K562 treated with DMSO at 1 percent for 24 hours (cell line): Measurements from ENCODE around the gene ARHGAP45. TPM values are rescaled to one million over a fixed set of nuclear protein-coding genes. Genes with fewer than 3 reads are reported as not detected.

ENCODE experiments used
- total RNA-seq: library from RNA; unstranded; fragments of 300-600 nt; gene quantifications from 2 replicates; pipeline ENCODE4 v1.2.3, GENCODE V29; 2022; ENCODE audit warnings: low read depth; ENCODE audit not compliant: insufficient read depth

The ARHGAP45 gene, protein sequence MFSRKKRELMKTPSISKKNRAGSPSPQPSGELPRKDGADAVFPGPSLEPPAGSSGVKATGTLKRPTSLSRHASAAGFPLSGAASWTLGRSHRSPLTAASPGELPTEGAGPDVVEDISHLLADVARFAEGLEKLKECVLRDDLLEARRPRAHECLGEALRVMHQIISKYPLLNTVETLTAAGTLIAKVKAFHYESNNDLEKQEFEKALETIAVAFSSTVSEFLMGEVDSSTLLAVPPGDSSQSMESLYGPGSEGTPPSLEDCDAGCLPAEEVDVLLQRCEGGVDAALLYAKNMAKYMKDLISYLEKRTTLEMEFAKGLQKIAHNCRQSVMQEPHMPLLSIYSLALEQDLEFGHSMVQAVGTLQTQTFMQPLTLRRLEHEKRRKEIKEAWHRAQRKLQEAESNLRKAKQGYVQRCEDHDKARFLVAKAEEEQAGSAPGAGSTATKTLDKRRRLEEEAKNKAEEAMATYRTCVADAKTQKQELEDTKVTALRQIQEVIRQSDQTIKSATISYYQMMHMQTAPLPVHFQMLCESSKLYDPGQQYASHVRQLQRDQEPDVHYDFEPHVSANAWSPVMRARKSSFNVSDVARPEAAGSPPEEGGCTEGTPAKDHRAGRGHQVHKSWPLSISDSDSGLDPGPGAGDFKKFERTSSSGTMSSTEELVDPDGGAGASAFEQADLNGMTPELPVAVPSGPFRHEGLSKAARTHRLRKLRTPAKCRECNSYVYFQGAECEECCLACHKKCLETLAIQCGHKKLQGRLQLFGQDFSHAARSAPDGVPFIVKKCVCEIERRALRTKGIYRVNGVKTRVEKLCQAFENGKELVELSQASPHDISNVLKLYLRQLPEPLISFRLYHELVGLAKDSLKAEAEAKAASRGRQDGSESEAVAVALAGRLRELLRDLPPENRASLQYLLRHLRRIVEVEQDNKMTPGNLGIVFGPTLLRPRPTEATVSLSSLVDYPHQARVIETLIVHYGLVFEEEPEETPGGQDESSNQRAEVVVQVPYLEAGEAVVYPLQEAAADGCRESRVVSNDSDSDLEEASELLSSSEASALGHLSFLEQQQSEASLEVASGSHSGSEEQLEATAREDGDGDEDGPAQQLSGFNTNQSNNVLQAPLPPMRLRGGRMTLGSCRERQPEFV
- 26.5 and 30.6 TPM in 2 replicates for total RNA-seq

GRCh38 chr19:1066748-1067340, at the start of gene ARHGAP45:
Gene ARHGAP45 (plus strand): TSS chr19:1067167. CDS start chr19:1067406, 239 bp downstream.

DNA sequence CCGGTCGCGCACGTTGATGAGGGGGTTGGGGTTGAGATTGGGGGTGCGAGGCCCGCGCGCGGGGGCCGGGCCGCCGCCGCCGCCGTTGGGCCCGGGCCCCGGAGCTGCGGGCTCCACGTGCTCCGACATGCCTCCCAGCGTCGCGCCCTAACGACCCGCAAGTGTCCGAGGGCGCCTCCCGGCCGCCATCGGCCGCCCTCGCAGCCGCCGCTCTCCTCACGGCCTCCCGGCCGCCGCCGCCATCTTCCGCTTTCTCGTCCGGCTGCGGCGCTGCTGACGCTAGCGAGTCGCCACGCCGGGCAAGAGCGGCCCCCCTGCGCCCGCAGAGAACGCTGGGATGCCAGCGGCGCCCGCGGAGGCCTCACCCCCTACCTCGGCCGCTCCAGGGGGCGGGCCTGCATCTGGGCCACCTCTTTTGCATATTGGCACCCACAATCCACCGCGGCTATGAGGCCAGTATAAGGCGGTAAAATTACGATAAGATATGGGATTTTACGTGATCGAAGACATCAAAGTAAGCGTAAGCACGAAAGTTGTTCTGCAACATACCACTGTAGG, 46.0 kb upstream of the ARHGAP45 start, which contains the start of gene TMEM259:
TSS of gene TMEM259 (minus strand) at position 256 of the 558 bp plus-strand sequence. CDS start at position 129, 127 bp downstream.

GRCh38 chr19:1025960-1026782, 40.8 kb upstream of the ARHGAP45 start, which contains the start of gene CNN2:
Gene CNN2 (plus strand): TSS chr19:1026608. CDS start chr19:1026662, 54 bp downstream.

GRCh38 chr19:1039646-1040475, 27.1 kb upstream of the ARHGAP45 start, which contains the start of gene ABCA7:
Gene ABCA7 (plus strand): TSS chr19:1040107. CDS start chr19:1041362, 1,255 bp downstream.

GRCh38 chr19:1094978-1095701, 28.2 kb downstream of the ARHGAP45 start, which contains the start of gene POLR2E:
Gene POLR2E (minus strand): TSS chr19:1095375. CDS start chr19:1095315, 60 bp downstream.

DNA sequence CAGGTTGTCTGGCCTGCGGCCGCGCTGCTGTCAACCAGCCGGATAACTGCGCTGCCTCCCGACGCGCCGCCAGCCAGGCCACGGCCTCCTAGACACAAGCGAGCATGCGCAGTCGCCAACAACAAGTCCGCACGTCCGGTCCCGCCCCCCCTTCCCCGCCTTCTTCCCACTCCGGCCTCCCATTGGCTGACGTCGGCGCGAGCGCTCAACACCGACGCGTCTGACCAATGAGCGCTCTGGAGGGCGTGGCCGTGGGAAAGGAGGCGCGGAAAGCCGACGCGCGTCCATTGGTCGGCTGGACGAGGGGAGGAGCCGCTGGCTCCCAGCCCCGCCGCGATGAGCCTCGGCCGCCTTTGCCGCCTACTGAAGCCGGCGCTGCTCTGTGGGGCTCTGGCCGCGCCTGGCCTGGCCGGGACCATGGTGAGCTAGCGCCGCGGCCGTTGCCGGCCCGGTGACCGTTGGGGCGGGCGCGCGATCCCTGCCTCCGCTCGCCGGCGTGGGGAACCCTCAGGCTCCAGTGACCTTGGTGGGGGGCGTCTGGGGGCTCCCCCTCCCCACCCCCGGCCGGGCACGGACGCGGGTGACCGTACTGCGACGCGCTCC, 36.8 kb downstream of the ARHGAP45 start, which contains the start of gene GPX4:
TSS of gene GPX4 (plus strand) at position 287 of the 603 bp plus-strand sequence. CDS start at position 337, 50 bp downstream.

Other genes starting within 250 kb of the ARHGAP45 start
- gene PLPPR3, start 245.2 kb upstream of the ARHGAP45 start, total RNA-seq, result 26.9 and 33.9 TPM in 2 replicates
- gene AZU1, start 239.3 kb upstream of the ARHGAP45 start, total RNA-seq, result 1.3 and 1.6 TPM in 2 replicates
- gene PRTN3, start 226.2 kb upstream of the ARHGAP45 start, total RNA-seq, result 0.87 and 1.3 TPM in 2 replicates
- gene ELANE, start 214.9 kb upstream of the ARHGAP45 start, total RNA-seq, result not detected in 2 replicates
- 64.6 and 67.7 TPM in 2 replicates for gene CFD, start 207.5 kb upstream of the ARHGAP45 start, total RNA-seq
- 58.2 and 66.2 TPM in 2 replicates for gene MED16, start 174.0 kb upstream of the ARHGAP45 start, total RNA-seq
- gene RNU6-9, start 173.7 kb upstream of the ARHGAP45 start, total RNA-seq, result not detected in 2 replicates
- gene R3HDM4, start 153.9 kb upstream of the ARHGAP45 start, total RNA-seq, result 169 and 193 TPM in 2 replicates
- 4.8 and 5.2 TPM in 2 replicates for gene KISS1R, start 149.8 kb upstream of the ARHGAP45 start, total RNA-seq
- gene ARID3A, start 141.1 kb upstream of the ARHGAP45 start, total RNA-seq, result 72.0 and 83.1 TPM in 2 replicates
- gene WDR18, start 82.8 kb upstream of the ARHGAP45 start, total RNA-seq, result 89.2 and 91.4 TPM in 2 replicates
- gene GRIN3B, start 66.7 kb upstream of the ARHGAP45 start, total RNA-seq, result 0.66 and 0.73 TPM in 2 replicates
- 234 and 259 TPM in 2 replicates for gene TMEM259, start 46.0 kb upstream of the ARHGAP45 start, total RNA-seq
- not detected in 2 replicates for gene RNU6-2, start 45.6 kb upstream of the ARHGAP45 start, total RNA-seq
- gene CNN2, start 40.6 kb upstream of the ARHGAP45 start, total RNA-seq, result 103 and 109 TPM in 2 replicates
- gene ABCA7, start 27.1 kb upstream of the ARHGAP45 start, total RNA-seq, result 68.1 and 68.5 TPM in 2 replicates
- 298 and 316 TPM in 2 replicates for gene POLR2E, start 28.2 kb downstream of the ARHGAP45 start, total RNA-seq
- 1,084 and 1,166 TPM in 2 replicates for gene GPX4, start 36.8 kb downstream of the ARHGAP45 start, total RNA-seq
- gene SBNO2, start 107.1 kb downstream of the ARHGAP45 start, total RNA-seq, result 48.0 and 49.2 TPM in 2 replicates
- gene STK11, start 138.6 kb downstream of the ARHGAP45 start, total RNA-seq, result 143 and 156 TPM in 2 replicates
- gene CBARP, start 170.8 kb downstream of the ARHGAP45 start, total RNA-seq, result 7.1 and 10.1 TPM in 2 replicates
- gene ATP5F1D, start 174.6 kb downstream of the ARHGAP45 start, total RNA-seq, result 387 and 503 TPM in 2 replicates
- gene MIDN, start 181.4 kb downstream of the ARHGAP45 start, total RNA-seq, result 68.5 and 71.2 TPM in 2 replicates
- gene CIRBP, start 202.2 kb downstream of the ARHGAP45 start, total RNA-seq, result 121 and 125 TPM in 2 replicates
- 76.4 and 82.4 TPM in 2 replicates for gene FAM174C, start 208.4 kb downstream of the ARHGAP45 start, total RNA-seq
- not detected in 2 replicates for gene EFNA2, start 218.7 kb downstream of the ARHGAP45 start, total RNA-seq